SK-N-SH (cell line): ENCODE results near the gene BSN. TPM values are rescaled to one million over a fixed set of nuclear protein-coding genes. Genes with fewer than 3 reads are reported as not detected.
A peak's percentile ranks its signal among the peaks of the same experiment; 100 is the strongest.

Experiments
- CHD2 ChIP-seq: fragments of 150-350 bp; IDR thresholded peaks from 2 replicates; pipeline ENCODE4 v1.6.1; 2018; ENCODE audit warnings: low read length; ENCODE audit not compliant: partially characterized antibody
- EP300 ChIP-seq, 2 experiments: IDR thresholded peaks; 2 replicates each; pipeline versions ENCODE4 v1.4.0 to v1.6.1; 2012; ENCODE audit warnings: borderline replicate concordance in 1 of 2, low read depth in 1 of 2, low read length in 1 of 2
- FOSL2 ChIP-seq: IDR thresholded peaks from 2 replicates; pipeline ENCODE4 v1.4.0; 2012; ENCODE audit warnings: low read depth, mild to moderate bottlenecking, moderate library complexity, borderline replicate concordance
- JUND ChIP-seq: IDR thresholded peaks from 2 replicates; pipeline ENCODE4 v1.4.0; 2012
- NFIC ChIP-seq: IDR thresholded peaks from 2 replicates; pipeline ENCODE4 v1.4.0; 2012; ENCODE audit warnings: borderline replicate concordance
- RAD21 ChIP-seq: IDR thresholded peaks from 2 replicates; pipeline ENCODE4 v1.6.1; 2012; ENCODE audit warnings: mild to moderate bottlenecking, low read length
- RXRA ChIP-seq: IDR thresholded peaks from 2 replicates; pipeline ENCODE4 v1.4.0; 2012; ENCODE audit warnings: low read depth, mild to moderate bottlenecking, borderline replicate concordance
- SIN3A ChIP-seq: IDR thresholded peaks from 2 replicates; pipeline ENCODE4 v1.6.1; 2012; ENCODE audit warnings: low read depth, mild to moderate bottlenecking, low read length, moderate library complexity, borderline replicate concordance
- TAF1 ChIP-seq: IDR thresholded peaks from 2 replicates; pipeline ENCODE4 v1.6.1; 2012; ENCODE audit warnings: low read depth, mild to moderate bottlenecking, low read length, moderate library complexity, borderline replicate concordance
- TEAD4 ChIP-seq: IDR thresholded peaks from 2 replicates; pipeline ENCODE4 v1.4.0; 2012; ENCODE audit warnings: mild to moderate bottlenecking, borderline replicate concordance; ENCODE audit not compliant: insufficient read depth
- YY1 ChIP-seq: IDR thresholded peaks from 2 replicates; pipeline ENCODE4 v1.4.0; 2012; ENCODE audit warnings: low read depth, mild to moderate bottlenecking
- polyA plus RNA-seq, 3 experiments: library from polyadenylated mRNA; depleted of rRNA; stranded (reverse); fragments of >200 nt; gene quantifications; 2 replicates each; pipeline ENCODE4 v1.2.3, GENCODE V29; 2012
- small RNA-seq, 7 experiments: library from RNA; depleted of rRNA; stranded (forward); fragments of <200 nt; gene quantifications; one replicate each; pipeline ENCODE3, GENCODE V24; 2012
- TF ChIP-seq, protein P1 (sequence below): IDR thresholded peaks from 2 replicates; pipeline ENCODE4 v1.6.1; 2012; ENCODE audit warnings: mild to moderate bottlenecking, low read depth, low read length, moderate library complexity
- TF ChIP-seq, protein P2 (sequence below): fragments of 150-350 bp; IDR thresholded peaks from 2 replicates; pipeline ENCODE4 v1.6.1; 2016; ENCODE audit warnings: mild to moderate bottlenecking, low read depth, low read length
- TF ChIP-seq, protein P3 (sequence below): IDR thresholded peaks from 2 replicates; pipeline ENCODE4 v1.4.0; 2012; ENCODE audit warnings: low read depth, borderline replicate concordance
- TF ChIP-seq, protein P4 (sequence below): fragments of 150-350 bp; IDR thresholded peaks from 2 replicates; pipeline ENCODE4 v1.6.1; 2017; ENCODE audit warnings: antibody characterized with exemption, low read length, low read depth, borderline replicate concordance

BSN gene
- polyA plus RNA-seq, 1 of the 3 experiments (the other 2 are of a cell fraction): 0.07 TPM

DNA sequence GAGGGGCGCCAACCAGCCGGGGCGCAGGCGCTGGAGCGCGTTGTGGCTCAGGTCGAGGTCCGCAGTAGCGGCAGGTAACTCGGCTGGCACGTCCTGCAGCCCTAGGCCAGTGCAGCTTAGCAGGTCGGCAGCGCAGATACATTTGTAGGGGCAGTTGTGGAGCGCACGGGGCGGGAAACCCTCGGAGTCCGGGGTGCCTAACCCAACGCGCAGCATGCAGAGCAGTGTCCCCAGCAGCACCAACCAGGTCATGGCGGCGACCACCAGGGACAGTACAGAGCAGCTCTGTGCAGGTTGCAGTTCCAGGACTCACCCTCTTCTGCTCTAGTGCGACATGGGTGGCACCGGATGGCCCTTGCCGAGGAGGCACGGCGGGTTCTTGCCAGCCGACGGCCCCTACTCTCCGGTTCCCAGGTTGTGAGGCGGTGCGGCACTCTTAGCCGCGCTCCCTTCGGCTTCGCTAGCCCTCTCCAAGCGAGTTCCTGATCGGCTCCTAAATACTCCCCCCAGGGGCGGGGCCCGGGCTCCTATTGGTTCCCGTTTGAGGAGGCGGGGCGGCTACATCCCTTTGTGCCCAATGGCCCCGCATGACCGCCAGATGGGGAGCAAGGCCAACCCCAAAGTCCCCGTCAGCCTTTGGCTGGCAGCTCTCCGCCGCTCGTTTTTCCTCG lies 165.1 kb downstream of the BSN start, which contains the start of gene AMIGO3 (continued):
- TF ChIP-seq, protein P1, sequence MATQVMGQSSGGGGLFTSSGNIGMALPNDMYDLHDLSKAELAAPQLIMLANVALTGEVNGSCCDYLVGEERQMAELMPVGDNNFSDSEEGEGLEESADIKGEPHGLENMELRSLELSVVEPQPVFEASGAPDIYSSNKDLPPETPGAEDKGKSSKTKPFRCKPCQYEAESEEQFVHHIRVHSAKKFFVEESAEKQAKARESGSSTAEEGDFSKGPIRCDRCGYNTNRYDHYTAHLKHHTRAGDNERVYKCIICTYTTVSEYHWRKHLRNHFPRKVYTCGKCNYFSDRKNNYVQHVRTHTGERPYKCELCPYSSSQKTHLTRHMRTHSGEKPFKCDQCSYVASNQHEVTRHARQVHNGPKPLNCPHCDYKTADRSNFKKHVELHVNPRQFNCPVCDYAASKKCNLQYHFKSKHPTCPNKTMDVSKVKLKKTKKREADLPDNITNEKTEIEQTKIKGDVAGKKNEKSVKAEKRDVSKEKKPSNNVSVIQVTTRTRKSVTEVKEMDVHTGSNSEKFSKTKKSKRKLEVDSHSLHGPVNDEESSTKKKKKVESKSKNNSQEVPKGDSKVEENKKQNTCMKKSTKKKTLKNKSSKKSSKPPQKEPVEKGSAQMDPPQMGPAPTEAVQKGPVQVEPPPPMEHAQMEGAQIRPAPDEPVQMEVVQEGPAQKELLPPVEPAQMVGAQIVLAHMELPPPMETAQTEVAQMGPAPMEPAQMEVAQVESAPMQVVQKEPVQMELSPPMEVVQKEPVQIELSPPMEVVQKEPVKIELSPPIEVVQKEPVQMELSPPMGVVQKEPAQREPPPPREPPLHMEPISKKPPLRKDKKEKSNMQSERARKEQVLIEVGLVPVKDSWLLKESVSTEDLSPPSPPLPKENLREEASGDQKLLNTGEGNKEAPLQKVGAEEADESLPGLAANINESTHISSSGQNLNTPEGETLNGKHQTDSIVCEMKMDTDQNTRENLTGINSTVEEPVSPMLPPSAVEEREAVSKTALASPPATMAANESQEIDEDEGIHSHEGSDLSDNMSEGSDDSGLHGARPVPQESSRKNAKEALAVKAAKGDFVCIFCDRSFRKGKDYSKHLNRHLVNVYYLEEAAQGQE: no peak
- TF ChIP-seq JUND (peak; percentile 55; the same call in 1 of the 2 replicates), TEAD4 (no peak), FOSL2 (no peak), TAF1 (peak; percentile 30; the same call in 1 of the 2 replicates), EP300 (IDR thresholded peaks at IDR 0.05; ENCODE audit: borderline replicate concordance in 1 of 2, low read depth in 1 of 2, low read length in 1 of 2) (no peak), RAD21 (peak; percentile 32), YY1 (0 out of 2 replicates have a peak, but pooled peaks have one; percentile 26), NFIC (peak; percentile 29; the same call in 1 of the 2 replicates), RXRA (no peak), CHD2 (peak; percentile 65), SIN3A (0 out of 2 replicates have a peak, but pooled peaks have one; percentile 16)
- TF ChIP-seq, protein P2, sequence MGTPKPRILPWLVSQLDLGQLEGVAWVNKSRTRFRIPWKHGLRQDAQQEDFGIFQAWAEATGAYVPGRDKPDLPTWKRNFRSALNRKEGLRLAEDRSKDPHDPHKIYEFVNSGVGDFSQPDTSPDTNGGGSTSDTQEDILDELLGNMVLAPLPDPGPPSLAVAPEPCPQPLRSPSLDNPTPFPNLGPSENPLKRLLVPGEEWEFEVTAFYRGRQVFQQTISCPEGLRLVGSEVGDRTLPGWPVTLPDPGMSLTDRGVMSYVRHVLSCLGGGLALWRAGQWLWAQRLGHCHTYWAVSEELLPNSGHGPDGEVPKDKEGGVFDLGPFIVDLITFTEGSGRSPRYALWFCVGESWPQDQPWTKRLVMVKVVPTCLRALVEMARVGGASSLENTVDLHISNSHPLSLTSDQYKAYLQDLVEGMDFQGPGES: no peak
- TF ChIP-seq, protein P3, sequence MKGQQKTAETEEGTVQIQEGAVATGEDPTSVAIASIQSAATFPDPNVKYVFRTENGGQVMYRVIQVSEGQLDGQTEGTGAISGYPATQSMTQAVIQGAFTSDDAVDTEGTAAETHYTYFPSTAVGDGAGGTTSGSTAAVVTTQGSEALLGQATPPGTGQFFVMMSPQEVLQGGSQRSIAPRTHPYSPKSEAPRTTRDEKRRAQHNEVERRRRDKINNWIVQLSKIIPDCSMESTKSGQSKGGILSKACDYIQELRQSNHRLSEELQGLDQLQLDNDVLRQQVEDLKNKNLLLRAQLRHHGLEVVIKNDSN: no peak
- TF ChIP-seq, protein P4, sequence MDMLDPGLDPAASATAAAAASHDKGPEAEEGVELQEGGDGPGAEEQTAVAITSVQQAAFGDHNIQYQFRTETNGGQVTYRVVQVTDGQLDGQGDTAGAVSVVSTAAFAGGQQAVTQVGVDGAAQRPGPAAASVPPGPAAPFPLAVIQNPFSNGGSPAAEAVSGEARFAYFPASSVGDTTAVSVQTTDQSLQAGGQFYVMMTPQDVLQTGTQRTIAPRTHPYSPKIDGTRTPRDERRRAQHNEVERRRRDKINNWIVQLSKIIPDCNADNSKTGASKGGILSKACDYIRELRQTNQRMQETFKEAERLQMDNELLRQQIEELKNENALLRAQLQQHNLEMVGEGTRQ: no peak

Small RNAs within 50 kb of the gene (small RNA-seq; reads per million reads assigned to genes)
- 0 reads per million in 7 experiments for gene AMIGO3

Other genes with a start within 250 kb of the BSN start
- 33.2 and 45.6 TPM in 2 replicates for gene USP4, start 214.4 kb upstream of the BSN start, polyA plus RNA-seq (2012; rRNA removed)
- gene GPX1, start 196.1 kb upstream of the BSN start, polyA plus RNA-seq (2012; rRNA removed): 661 and 815 TPM in 2 replicates
- 221 and 312 TPM in 2 replicates for gene RHOA, start 142.5 kb upstream of the BSN start, polyA plus RNA-seq (2012; rRNA removed)
- 42.1 and 57.5 TPM in 2 replicates for gene TCTA, start 142.1 kb upstream of the BSN start, polyA plus RNA-seq (2012; rRNA removed)
- gene AMT, start 132.0 kb upstream of the BSN start, polyA plus RNA-seq (2012; rRNA removed): 17.6 and 21.3 TPM in 2 replicates
- gene NICN1, start 125.2 kb upstream of the BSN start, polyA plus RNA-seq (2012; rRNA removed): 38.7 and 56.8 TPM in 2 replicates
- gene DAG1, start 84.2 kb upstream of the BSN start, polyA plus RNA-seq (2012; rRNA removed): 50.2 and 54.4 TPM in 2 replicates
- 112 and 122 TPM in 2 replicates for gene APEH, start 119.9 kb downstream of the BSN start, polyA plus RNA-seq (2012; rRNA removed)
- gene MST1, start 135.0 kb downstream of the BSN start, polyA plus RNA-seq (2012; rRNA removed): 35.1 and 46.3 TPM in 2 replicates
- gene RNF123, start 135.1 kb downstream of the BSN start, polyA plus RNA-seq (2012; rRNA removed): 48.1 and 53.3 TPM in 2 replicates
- gene AMIGO3, start 165.2 kb downstream of the BSN start, polyA plus RNA-seq (2012; rRNA removed): 1.1 and 1.2 TPM in 2 replicates
- gene GMPPB, start 169.5 kb downstream of the BSN start, polyA plus RNA-seq (2012; rRNA removed): 25.1 and 28.3 TPM in 2 replicates
- gene IP6K1, start 232.1 kb downstream of the BSN start, polyA plus RNA-seq (2012; rRNA removed): 17.0 and 23.3 TPM in 2 replicates
- gene CDHR4, start 245.4 kb downstream of the BSN start, polyA plus RNA-seq (2012; rRNA removed): 0.07 and 0.13 TPM in 2 replicates
- 2.6 and 3.4 TPM in 2 replicates for gene INKA1, start 248.8 kb downstream of the BSN start, polyA plus RNA-seq (2012; rRNA removed)